H1 (cell line): ENCODE results near the gene RANBP17. TPM values are rescaled to one million over a fixed set of nuclear protein-coding genes. Genes with fewer than 3 reads are reported as not detected.

Source experiments
- CTCF ChIA-PET: fragments of 300-600 bp; sonication (Branson Sonifier 250); formaldehyde crosslinking; loops from one replicate; lab custom pipeline; 2021; ENCODE audit not compliant: partially characterized antibody; lab: Charles Lee
- POLR2A ChIA-PET: fragments of 300-600 bp; sonication (Branson Sonifier 250); formaldehyde crosslinking; loops from one replicate; lab custom pipeline; 2021; ENCODE audit warnings: inconsistent platforms; ENCODE audit not compliant: partially characterized antibody; lab: Charles Lee
- DNase-seq, 2 experiments: peaks; one replicate each; pipeline versions ENCODE4 v3.0.0 to v3.0.0-alpha.2; 2010 to 2022; ENCODE audit warnings: low spot score in 2 of 2, low read depth in 1 of 2, mixed read lengths in 1 of 2
- FAIRE-seq: peaks from 2 replicates; lab custom pipeline; 2011; peaks lifted over from hg19 to GRCh38; lab: Jason Lieb, UNC
- H2AFZ ChIP-seq: 2 replicates; pipeline ENCODE4 v1.8.1; 2012; ENCODE audit warnings: low read length, inconsistent platforms
- H2AK5ac ChIP-seq: 2 replicates; pipeline ENCODE4 v1.6.1; 2013; ENCODE audit warnings: low read depth, low read length
- H2BK120ac ChIP-seq: replicated peaks from 2 replicates; pipeline ENCODE3; 2013; ENCODE audit warnings: low read depth, low read length, inconsistent platforms
- H2BK12ac ChIP-seq: 2 replicates; pipeline ENCODE4 v1.6.1; 2013; ENCODE audit warnings: low read depth, low read length
- H2BK15ac ChIP-seq: 2 replicates; pipeline ENCODE4 v1.6.1; 2013; ENCODE audit warnings: low read length
- H2BK20ac ChIP-seq: 2 replicates; pipeline ENCODE4 v1.6.1; 2013; ENCODE audit warnings: low read length
- H2BK5ac ChIP-seq: 2 replicates; pipeline ENCODE4 v1.6.1; 2013; ENCODE audit warnings: low read depth, low read length
- H3K14ac ChIP-seq: 2 replicates; pipeline ENCODE4 v1.6.1; 2013; ENCODE audit warnings: inconsistent platforms; ENCODE audit not compliant: insufficient read length
- H3K18ac ChIP-seq: 2 replicates; pipeline ENCODE4 v1.6.1; 2013; ENCODE audit warnings: low read length; ENCODE audit errors: extremely low read depth
- H3K23ac ChIP-seq: 2 replicates; pipeline ENCODE4 v1.6.1; 2013; ENCODE audit warnings: inconsistent platforms; ENCODE audit not compliant: insufficient read length
- H3K23me2 ChIP-seq: 2 replicates; pipeline ENCODE4 v1.6.1; 2013; ENCODE audit warnings: low read depth, low read length
- H3K27ac ChIP-seq: 2 replicates; pipeline ENCODE4 v1.6.1; 2011; ENCODE audit warnings: low read depth, low read length, inconsistent platforms
- H3K27me3 ChIP-seq, 4 experiments: replicated peaks in 1 of 4; 1 replicate in 1 of 4; 2 replicates in 3 of 4; pipeline versions ENCODE4 v1.6.1 to v1.8.1; 2011 to 2013; ENCODE audit warnings: low read length in 3 of 4, mild to moderate bottlenecking in 3 of 4, inconsistent platforms in 2 of 4, mixed read lengths in 2 of 4, moderate library complexity in 1 of 4; ENCODE audit not compliant: control insufficient read depth in 3 of 4, insufficient read depth in 3 of 4; ENCODE audit errors: extremely low read depth in 1 of 4
- H3K36me3 ChIP-seq, 4 experiments: 2 replicates each; pipeline versions ENCODE4 v1.6.1 to v1.8.1; 2011 to 2013; ENCODE audit warnings: mild to moderate bottlenecking in 4 of 4, low read length in 3 of 4, moderate library complexity in 2 of 4, control low read depth in 1 of 4, inconsistent platforms in 1 of 4; ENCODE audit not compliant: insufficient read depth in 4 of 4, control insufficient read depth in 2 of 4
- H3K4ac ChIP-seq: replicated peaks from 2 replicates; pipeline ENCODE3; 2013; ENCODE audit warnings: low read length, low read depth, mixed read lengths, inconsistent platforms; ENCODE audit not compliant: insufficient read length
- H3K4me1 ChIP-seq, 4 experiments: replicated peaks in 1 of 4; 1 replicate in 1 of 4; 2 replicates in 3 of 4; pipeline versions ENCODE4 v1.6.1 to v1.8.1; 2011 to 2013; ENCODE audit warnings: low read length in 3 of 4, inconsistent platforms in 2 of 4, mixed read lengths in 1 of 4; ENCODE audit not compliant: insufficient read depth in 4 of 4, control insufficient read depth in 3 of 4
- H3K4me2 ChIP-seq, 2 experiments: 2 replicates each; pipeline versions ENCODE4 v1.6.1 to v1.8.1; 2011 to 2013; ENCODE audit warnings: low read depth in 2 of 2, low read length in 2 of 2, control low read depth in 1 of 2, inconsistent platforms in 1 of 2, mild to moderate bottlenecking in 1 of 2; ENCODE audit not compliant: insufficient read depth in 1 of 2
- H3K4me3 ChIP-seq, 4 experiments: fragments of 200-600, 300-600 bp in 1 of 4; sonication (generic), shearing (Covaris generic), sonication (Bioruptor Twin) in 1 of 4; 2 replicates each; pipeline versions ENCODE4 v1.5.1 to v1.8.1; 2011 to 2016; ENCODE audit warnings: low read length in 4 of 4, low read depth in 3 of 4, control low read depth in 2 of 4, inconsistent platforms in 2 of 4, mild to moderate bottlenecking in 2 of 4, mixed read lengths in 1 of 4, moderate library complexity in 1 of 4; ENCODE audit not compliant: insufficient read depth in 2 of 4; ENCODE audit errors: extremely low read depth in 1 of 4
- H3K56ac ChIP-seq: replicated peaks from 2 replicates; pipeline ENCODE3; 2013; ENCODE audit warnings: low read depth, mild to moderate bottlenecking, mixed read lengths, low read length, inconsistent platforms; ENCODE audit not compliant: insufficient read length
- H3K79me1 ChIP-seq: 2 replicates; pipeline ENCODE4 v1.6.1; 2013; ENCODE audit warnings: low read depth, low read length, control low read depth
- H3K79me2 ChIP-seq, 2 experiments: 2 replicates each; pipeline versions ENCODE4 v1.6.1 to v1.8.1; 2012 to 2013; ENCODE audit warnings: low read length in 2 of 2, mild to moderate bottlenecking in 2 of 2, inconsistent platforms in 1 of 2; ENCODE audit not compliant: insufficient read depth in 2 of 2, control insufficient read depth in 1 of 2
- H3K9ac ChIP-seq, 4 experiments: replicated peaks in 1 of 4; 1 replicate in 1 of 4; 2 replicates in 3 of 4; pipeline versions ENCODE4 v1.6.1 to v1.8.1; 2011 to 2013; ENCODE audit warnings: low read depth in 3 of 4, low read length in 3 of 4, control low read depth in 2 of 4, mild to moderate bottlenecking in 2 of 4, moderate library complexity in 2 of 4, inconsistent platforms in 1 of 4; ENCODE audit errors: extremely low read depth in 1 of 4
- H3K9me3 ChIP-seq, 2 experiments: 2 replicates each; pipeline versions ENCODE4 v1.6.1 to v1.8.1; 2012 to 2013; ENCODE audit warnings: mild to moderate bottlenecking in 2 of 2, moderate library complexity in 2 of 2, control low read depth in 1 of 2, inconsistent platforms in 1 of 2, low read depth in 1 of 2, low read length in 1 of 2, mixed read lengths in 1 of 2; ENCODE audit not compliant: insufficient read depth in 2 of 2
- H4K20me1 ChIP-seq, 2 experiments: replicated peaks in 1 of 2; 2 replicates each; pipeline versions ENCODE3 to v1.8.1; 2011 to 2013; ENCODE audit warnings: inconsistent platforms in 2 of 2, low read length in 2 of 2, mild to moderate bottlenecking in 1 of 2; ENCODE audit not compliant: insufficient read depth in 2 of 2, control insufficient read depth in 1 of 2
- H4K5ac ChIP-seq: 2 replicates; pipeline ENCODE4 v1.6.1; 2013; ENCODE audit warnings: low read length, low read depth, mixed read lengths, inconsistent platforms; ENCODE audit not compliant: insufficient read length
- H4K8ac ChIP-seq: 2 replicates; pipeline ENCODE4 v1.8.0; 2013; ENCODE audit warnings: mild to moderate bottlenecking, moderate library complexity, low read length, inconsistent platforms; ENCODE audit not compliant: insufficient read depth; ENCODE audit errors: extremely low read depth
- H4K91ac ChIP-seq: replicated peaks from 2 replicates; pipeline ENCODE3; 2013; ENCODE audit warnings: low read length, mixed read lengths, inconsistent platforms; ENCODE audit not compliant: insufficient read length
- TCF12 ChIP-seq: IDR thresholded peaks from 2 replicates; pipeline ENCODE4 v1.6.1; 2011; ENCODE audit warnings: low read depth, mild to moderate bottlenecking, low read length
- WGBS, 2 experiments: shearing (Covaris generic) in 1 of 2; methylation state at CpG; one replicate each; pipeline versions ENCODE4 v1.1.6 to v1.1.7; 2013 to 2015; ENCODE audit warnings: low lambda C conversion rate in 2 of 2, mixed read lengths in 2 of 2, inconsistent platforms in 1 of 2, low coverage in 1 of 2, missing lambda C conversion rate in 1 of 2; ENCODE audit not compliant: insufficient replicate concordance in 2 of 2, insufficient coverage in 1 of 2, insufficient read length in 1 of 2; ENCODE audit errors: extremely low coverage in 1 of 2, missing lambda C conversion rate in 1 of 2; 5-methylcytosine and 5-hydroxymethylcytosine counted together
- polyA plus RNA-seq, 7 experiments: library from polyadenylated mRNA; depleted of rRNA in 3 of 7; stranded (reverse) in 5 of 7; unstranded in 2 of 7; fragments of >200 nt in 5 of 7; fragments of 200-250 nt in 2 of 7; gene quantifications; 1 replicate in 5 of 7; 2 replicates in 1 of 7; 4 replicates in 1 of 7; pipeline versions ENCODE4 v1.2.1 to v1.2.3, GENCODE V29; 2011 to 2013; ENCODE audit warnings: missing spikeins in 2 of 7, mixed read lengths in 2 of 7
- total RNA-seq: library from RNA; stranded (reverse); fragmentation: NEBNext Ultra II Directional; extraction: Animal tissue kit (Norgen Biotek cat#: 25700); gene quantifications from 2 replicates; pipeline ENCODE4 v1.2.1, GENCODE V29; 2021

The RANBP17 gene
- total and polyA plus RNA-seq, 2 of the 8 experiments (the other 6 are each of a cell fraction or from before 2014, with no cell fraction given) = 8.6 to 21.3 TPM

DNA sequence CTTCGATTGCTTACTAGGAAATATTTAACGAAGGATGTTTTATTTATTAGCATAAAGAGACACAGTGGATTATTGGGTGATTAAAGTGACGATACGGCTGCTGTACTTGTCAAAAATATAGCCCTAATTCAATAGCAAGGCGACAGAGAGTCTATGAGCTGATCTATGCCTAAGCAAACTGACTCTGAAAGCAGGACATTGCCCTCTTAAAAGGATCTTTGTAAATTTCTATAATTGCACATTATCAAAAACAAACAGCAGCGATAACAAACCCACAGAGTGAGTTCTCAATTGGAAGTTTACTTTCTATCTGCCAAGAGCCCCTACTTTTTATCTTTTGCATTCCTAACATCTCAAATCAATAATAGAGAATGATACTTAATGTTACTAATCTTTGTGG, 478.7 kb downstream of the RANBP17 start:
- H3K9me3 ChIP-seq = no peaks in the 10 kb centered on the region
- no peak overlapping the region for H4K8ac ChIP-seq
- no peak overlapping the region for H3K4me2 ChIP-seq
- 88% methylated on average over 6 of the region's 6 CpGs; no CpG with 5 or more reads in 1 of the 2 experiments for WGBS, 2 experiments
- no peak overlapping the region for H2BK5ac ChIP-seq
- no peak overlapping the region for H3K4me3 ChIP-seq
- no peak overlapping the region for H3K27ac ChIP-seq
- no peak for FAIRE-seq
- H4K20me1 ChIP-seq = no peaks in the 10 kb centered on the region
- no peak overlapping the region for H2BK20ac ChIP-seq
- no peak overlapping the region for H4K5ac ChIP-seq
- TF ChIP-seq TCF12 = no peak
- H3K27me3 ChIP-seq = peaks cover 1 to 24% (median 17%) of the 10 kb centered on the region in 4 experiments
- CTCF ChIA-PET = interaction anchor here (1.1 to 6.6 kb wide), 13 partner anchors 10 to 531 kb away, joined by 3 to 44 read pairs (median 8); partner anchors contain the start of gene TLX3
- peaks cover 0 to 6% (median under 1%) of the 10 kb centered on the region in 4 experiments; a peak in 1 of 7 replicates for H3K4me1 ChIP-seq
- no peak overlapping the region for H3K4ac ChIP-seq
- H4K91ac ChIP-seq = no peak overlapping the region
- H3K9ac ChIP-seq = no peak overlapping the region
- H3K23ac ChIP-seq = no peak overlapping the region
- no peaks in the 10 kb centered on the region for H3K79me1 ChIP-seq
- no peak overlapping the region for H3K18ac ChIP-seq
- no peak overlapping the region for H3K56ac ChIP-seq
- no peaks in the 10 kb centered on the region for H3K23me2 ChIP-seq
- H3K36me3 ChIP-seq = no peaks in the 10 kb centered on the region
- H2AFZ ChIP-seq = no peak overlapping the region
- no peak for DNase-seq
- H2BK12ac ChIP-seq = no peak overlapping the region
- H2BK120ac ChIP-seq = no peak overlapping the region
- no peaks in the 10 kb centered on the region for H3K79me2 ChIP-seq
- no peak overlapping the region for H2AK5ac ChIP-seq
- H2BK15ac ChIP-seq = no peak overlapping the region
- POLR2A ChIA-PET = interaction anchor here (0.7 kb wide), 1 partner anchor 48 kb away, joined by 3 read pairs; no protein-coding TSS in a partner anchor
- no peak overlapping the region for H3K14ac ChIP-seq
